22Rv1 (cell line): ENCODE measurements around the gene PYDC1.

Experiments
- CTCF ChIP-seq: fragments of 450-650 bp; IDR thresholded peaks from 2 replicates; pipeline ENCODE4 v1.5.1; 2017; ENCODE audit warnings: mild to moderate bottlenecking
- ZFX ChIP-seq: fragments of 450-650 bp; IDR thresholded peaks from 2 replicates; pipeline ENCODE4 v1.6.1; 2017; ENCODE audit warnings: antibody characterized with exemption, borderline replicate concordance

- TF ChIP-seq CTCF (no peak), ZFX (no peak)
Observed at GRCh38 chr16:31248344-31248743, 31.4 kb upstream of the PYDC1 start.
